NCI-H748 (cell line): ENCODE results near the gene RPS6KA3.

Experiments used
- DNase-seq: peaks from one replicate; lab custom pipeline; 2025; ENCODE audit not compliant: unreplicated experiment; lab: John Stamatoyannopoulos, UW

The RPS6KA3 gene

DNA sequence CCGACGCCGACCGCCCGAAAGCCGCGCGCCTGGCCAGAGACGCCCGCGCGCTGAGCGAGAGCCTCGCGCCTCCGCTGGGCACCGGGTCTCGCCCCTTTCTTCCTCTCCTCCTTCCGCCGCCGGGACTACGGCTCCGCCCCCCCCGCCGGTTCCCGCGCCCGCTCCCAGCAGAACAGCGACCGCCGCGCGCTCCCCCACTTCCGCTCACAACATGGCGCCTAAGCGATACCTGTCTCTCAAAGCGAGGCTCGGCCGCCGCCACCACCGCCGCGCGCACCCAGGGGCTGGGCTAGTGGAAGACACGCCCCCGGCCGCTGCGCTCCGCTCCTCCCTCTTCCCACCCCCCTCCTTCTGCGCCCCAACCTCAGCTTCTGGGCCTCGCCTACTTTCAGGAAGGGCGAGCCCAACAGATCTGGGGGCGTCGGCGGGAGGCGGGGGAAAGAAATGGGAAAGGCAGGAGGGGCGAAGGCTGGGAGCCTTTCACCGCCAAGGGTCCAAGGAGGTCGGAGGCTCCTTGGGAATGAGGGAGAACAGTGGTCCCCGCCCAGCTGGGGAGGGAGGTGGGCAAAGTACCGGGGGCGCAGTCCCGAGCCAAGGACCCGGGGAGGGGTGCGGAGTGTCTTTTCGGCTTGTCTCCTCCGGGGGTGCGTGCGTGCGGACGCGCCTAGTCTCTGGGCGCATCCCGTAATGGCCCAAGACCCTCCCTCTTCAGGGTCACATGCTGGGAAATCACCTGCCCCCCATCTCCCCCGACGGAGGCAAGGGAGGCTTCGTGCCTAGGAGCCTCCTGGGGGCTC is at the start of gene RPS6KA3:
RPS6KA3 (minus strand) TSS at position 100 of the 797 bp plus-strand sequence. CDS start 277 bp downstream, outside the sequence.
- peak; percentile 90 for DNase-seq

DNA sequence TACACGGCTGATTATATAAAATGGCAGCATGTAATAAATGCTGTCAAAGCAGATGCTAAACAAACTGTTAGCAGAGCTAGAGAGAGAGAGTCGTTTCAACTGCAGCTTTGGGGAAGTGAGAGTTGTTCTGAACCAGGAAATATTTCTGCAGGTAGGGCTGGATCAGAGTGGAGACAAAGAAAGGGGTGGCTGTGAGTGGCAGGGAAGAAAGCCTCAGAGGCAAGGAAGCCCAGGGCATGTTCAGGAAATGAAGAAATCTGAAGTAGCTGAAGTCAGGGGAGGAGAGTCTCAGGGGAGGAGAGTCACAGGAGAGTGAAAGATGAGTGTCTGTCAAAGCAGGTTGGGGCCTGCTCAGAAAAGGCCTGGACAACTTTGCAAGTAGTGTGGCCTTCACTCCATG is 48.4 kb upstream of the RPS6KA3 start:
- DNase-seq = no peak

DNA sequence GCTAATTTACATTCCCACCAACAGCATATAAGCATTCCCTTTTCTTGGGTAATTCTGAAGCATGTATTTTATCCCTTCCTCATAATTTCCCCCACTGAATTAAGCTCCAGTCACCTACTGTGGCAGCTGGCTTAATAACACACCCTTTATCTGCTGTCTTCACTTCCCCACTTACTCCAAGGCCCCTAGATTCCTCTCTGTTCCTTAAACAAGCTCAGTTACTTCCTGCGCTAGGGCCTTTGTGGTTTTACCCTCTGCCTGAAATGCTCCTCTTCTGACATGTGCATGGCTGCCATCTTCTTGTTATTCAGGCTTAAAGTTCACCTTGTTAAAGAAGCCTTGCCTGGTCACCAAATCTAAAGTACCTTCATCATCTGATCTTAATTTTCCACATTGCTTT is 47.2 kb upstream of the RPS6KA3 start:
- DNase-seq = no peak

DNA sequence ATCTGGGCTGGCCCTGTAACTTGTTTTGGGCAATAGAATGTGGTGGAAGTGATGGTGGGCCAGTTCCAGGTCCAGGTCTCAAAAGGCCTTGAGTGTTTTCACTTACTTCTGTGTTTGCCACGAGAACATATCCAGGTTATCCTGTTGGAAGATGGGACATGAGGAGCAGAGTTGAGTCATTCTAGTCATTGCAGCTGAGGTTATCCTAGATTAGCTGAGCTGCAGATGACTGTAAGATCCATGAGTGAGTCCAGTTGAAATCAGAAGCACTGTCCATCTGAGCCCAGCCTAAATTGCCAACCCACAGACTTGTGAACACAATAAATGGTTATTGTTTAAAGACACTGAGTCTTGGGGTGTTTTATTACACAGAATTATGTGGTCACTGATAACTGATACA is 45.3 kb upstream of the RPS6KA3 start:
- DNase-seq = no peak

DNA sequence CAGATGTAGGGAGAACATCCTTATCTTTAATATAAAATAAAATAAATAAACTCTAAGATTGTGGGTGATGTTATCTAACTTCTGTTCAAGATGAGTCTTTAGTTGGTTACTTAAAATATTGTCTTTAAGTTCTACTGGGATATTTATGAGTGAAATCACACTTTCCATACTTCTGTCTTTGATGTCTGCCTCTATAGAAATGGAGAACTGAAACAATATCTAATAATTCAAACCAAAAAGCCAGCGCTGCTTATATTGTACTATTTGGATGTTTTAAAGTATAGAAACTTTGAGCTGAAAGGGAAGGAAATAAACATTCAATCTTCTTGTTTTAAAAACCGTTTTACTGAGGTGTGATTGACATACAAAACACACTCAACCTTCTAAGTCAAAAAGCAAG is 44.8 kb upstream of the RPS6KA3 start:
- no peak for DNase-seq

DNA sequence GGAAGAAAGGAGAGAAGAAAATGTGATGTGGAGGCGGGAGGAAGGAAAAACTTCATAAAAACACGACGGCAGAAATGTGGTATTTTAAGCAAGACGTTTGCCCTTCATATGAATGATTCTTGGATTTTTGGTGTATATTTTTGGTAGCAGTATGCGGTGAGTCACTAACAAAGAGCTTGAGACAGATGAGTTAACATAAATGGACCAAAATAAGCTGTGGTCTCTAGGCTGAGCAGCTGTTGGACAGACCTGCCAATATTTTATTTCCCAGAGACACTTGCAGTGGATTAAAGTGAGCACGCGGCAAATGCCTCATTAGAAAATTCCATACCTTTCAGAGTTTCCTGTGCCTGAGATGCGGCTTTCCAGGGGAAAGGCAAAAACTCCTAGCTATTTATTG is 43.1 kb upstream of the RPS6KA3 start:
- no peak for DNase-seq

DNA sequence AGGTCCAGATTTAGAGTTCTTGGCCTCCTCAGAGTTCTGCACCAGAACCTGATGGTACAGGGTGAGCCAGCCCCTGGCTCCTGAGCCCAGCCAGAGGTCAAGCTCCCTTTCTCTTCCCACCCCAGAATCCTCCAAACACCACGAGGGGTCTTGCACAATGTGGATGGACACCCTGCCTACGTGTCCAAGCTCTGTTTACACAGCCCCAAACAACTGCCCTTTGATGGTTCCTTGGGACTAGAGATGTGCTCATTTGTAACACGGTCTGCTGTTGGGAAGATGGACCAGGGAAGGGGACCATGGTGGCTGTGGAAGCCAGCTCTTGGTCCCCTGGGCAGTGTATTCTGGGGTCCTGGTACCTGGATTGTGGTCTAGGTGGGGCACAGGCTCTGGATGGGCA is 40.0 kb upstream of the RPS6KA3 start:
- DNase-seq = no peak

DNA sequence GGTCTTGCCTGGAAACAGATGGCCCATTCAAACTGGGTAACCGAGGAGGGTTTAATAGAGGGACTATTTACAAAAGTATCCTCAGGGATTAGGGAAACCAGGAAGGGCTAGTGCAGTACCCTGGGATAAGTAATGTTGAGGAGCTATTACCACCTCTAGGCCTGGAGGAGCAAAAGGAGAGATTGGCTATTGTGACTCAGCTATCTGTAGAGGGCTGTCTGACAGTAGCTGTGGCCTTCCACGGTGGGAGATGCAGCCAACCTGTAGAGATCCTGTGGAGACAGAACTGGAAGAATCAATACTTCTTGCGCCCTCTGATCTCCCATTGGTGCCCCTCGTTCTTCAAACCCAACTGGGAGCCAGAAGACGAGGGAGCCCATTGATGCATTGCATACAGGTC is 34.1 kb upstream of the RPS6KA3 start:
- DNase-seq = peak; percentile 13

DNA sequence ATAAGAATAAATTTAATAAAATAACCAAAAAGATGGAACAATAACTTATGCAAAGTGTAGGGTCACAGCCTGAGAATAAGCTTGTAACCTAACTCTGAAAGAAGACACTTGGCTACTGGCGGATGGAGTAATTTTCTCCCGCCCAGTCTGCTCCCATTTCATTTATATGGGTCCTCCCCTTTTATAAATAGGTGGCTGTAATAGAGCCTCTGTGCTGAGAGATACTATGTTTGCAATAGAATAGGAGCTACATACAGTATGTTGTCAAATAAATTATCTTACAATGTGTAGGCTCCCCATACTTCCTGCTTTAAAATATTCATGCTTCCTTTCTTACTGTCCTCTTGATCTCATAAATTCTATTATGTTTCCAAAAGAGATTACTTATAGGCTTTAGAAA is 28.2 kb upstream of the RPS6KA3 start:
- DNase-seq = peak; percentile 13

DNA sequence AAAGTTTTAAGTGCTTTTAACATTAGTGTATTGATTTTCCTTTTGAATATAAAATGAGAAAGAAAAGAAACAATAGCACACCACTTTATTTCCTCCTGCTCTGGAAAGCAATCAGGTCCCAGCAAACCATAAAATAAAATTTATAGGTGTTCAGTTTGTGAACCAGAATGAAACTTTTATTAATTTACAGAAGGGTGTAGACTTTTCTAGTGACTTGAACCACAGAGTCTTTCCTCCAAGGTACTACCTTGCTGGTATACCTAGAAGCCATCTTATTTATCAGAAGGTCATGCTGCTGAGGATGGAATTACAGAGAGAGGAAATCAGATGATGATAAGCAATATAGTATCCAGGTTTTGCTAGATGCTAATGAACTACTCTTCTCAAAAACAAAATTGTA is 27.6 kb upstream of the RPS6KA3 start:
- no peak for DNase-seq

DNA sequence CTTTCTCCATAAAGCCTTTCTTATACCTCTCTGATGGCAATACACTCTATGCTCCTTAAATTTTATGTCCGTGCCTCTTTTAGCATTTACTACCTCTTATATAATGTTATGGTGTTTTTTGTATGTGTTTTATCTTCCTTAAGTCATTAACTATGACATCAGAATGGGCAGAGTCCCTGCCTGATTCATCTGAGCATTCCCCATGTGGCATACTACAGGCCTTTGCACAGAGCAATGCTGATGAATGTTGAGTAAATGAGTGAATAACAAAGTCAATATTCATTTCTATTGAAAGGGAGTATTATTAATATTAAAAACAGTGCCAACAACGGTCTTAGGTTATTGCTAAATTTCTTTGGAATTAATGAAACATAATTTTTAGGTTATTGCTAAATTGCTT is 18.8 kb upstream of the RPS6KA3 start:
- no peak for DNase-seq

DNA sequence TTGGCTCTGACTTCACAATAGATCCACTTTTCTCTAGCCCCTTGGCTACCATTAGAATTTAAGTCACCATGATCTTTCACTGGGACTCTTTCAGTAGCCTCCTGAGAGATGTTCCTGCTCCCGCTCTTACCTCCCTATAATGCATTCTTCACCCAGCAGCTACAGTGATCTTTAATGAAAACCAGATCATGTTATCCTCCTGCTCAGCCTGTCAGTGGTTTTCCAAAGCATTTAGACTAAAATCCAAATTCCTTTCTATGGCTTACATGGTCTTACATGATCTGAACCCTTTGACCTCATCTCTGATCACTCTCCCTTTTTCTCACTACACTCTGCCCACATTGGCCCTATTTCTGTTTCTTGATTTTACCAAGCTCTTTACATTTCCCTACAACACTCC is 18.3 kb upstream of the RPS6KA3 start:
- no peak for DNase-seq

DNA sequence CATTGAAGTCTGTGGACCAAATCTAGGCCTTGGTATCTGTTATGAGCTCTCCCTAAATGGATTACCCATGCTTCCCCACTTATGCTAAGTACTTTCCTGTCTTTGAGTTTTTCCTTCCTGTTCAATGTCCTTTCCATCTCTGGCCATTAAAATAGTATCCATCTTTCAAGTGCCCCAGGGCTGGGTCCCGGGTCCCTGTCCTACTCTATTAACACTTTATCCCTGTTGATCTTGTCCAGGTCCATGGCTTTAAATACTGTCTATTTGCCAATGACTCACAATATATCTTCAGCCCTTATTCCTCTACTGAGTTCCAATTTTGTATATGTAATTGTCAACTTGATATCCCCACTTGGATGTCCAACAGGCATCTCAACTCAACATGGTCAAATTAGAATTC is 17.7 kb upstream of the RPS6KA3 start:
- no peak for DNase-seq

DNA sequence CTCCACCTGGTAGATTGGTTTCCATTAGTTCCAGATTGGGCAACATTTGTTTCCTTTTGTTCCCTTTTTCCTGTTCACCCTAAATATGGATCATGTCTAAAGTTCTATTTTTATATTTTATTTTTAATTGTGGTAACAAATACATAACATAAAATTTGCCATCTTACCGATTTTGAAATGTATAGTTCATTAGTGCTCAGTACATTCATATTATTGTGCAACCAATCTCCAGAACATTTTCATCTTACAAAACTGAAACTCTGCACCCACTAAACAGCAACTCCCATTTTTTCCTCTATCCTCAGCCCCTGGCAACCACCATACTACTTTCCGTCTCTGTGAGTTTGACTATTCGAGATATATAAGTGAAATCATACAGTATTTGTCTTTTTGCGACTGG is 14.2 kb upstream of the RPS6KA3 start:
- no peak for DNase-seq

DNA sequence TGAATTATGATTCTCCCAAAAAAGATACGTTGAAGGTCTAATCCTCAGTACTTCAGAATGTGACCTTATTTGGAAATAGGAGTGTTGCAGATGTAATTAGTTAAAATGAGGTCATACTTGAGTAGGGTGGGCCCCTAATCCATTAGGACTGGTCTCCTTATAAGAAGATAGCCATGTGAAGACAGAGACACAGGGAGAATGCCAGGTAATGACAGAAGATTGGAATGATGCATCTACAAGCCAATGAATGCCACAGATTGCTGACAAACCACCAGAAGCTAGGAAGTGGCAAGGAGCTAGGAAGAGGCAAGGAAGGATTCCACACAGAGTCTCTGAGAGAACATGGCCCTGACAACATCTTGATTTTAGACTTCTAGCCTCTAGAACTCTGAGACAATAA is 7.4 kb upstream of the RPS6KA3 start:
- no peak for DNase-seq

DNA sequence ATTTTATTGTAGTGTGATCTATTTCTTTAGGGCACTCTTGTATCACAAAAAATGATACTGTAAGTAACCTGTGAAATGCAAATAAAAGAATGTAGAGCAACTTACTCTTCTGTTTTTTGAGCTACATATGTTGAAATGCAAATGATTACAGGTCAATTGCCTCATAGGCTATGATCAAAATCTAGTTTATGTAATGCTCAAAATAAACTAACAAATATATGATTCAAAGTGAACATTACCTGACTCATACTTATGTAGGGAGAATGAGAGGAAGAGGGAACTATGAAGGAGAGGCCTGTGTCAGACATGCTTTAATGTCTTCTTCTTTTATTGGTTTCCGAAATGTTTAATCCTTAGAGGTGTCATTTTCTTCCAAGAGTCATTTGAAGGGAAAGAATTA is 5.0 kb upstream of the RPS6KA3 start:
- DNase-seq = no peak

DNA sequence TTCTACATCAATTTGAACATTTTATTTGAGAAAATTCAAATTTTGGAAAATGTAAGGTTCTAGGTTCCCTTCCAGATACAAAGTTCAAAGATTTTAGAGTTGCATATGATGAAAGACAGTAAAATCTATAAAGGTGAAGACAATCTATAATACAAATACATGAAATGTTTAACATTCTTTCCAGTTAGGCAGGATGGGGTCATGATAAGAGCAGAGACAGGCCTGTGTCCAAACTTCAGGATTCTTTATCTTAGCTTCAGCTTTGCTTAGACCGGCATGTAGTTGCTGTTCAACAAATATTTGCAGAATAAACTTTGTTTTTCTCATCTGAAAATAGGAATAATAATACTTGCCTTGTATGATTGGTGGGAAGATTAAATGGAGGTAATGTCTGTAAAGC is 4.5 kb upstream of the RPS6KA3 start:
- no peak for DNase-seq

DNA sequence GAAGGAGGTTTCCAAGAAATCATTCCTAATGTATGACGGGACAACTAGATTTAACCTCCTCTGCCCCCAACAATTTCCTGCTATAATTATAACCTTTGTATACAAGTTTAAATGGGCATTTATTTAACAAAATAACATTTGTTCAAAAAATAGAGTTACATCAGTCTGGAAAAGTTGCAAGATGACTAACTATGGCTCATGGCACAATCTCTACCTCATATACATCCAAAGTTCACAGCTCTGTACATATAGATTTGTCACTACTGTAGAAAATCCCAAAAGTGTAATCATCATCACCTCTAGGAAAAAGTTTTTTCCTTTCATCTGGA is 3.8 kb upstream of the RPS6KA3 start:
- DNase-seq = no peak

DNA sequence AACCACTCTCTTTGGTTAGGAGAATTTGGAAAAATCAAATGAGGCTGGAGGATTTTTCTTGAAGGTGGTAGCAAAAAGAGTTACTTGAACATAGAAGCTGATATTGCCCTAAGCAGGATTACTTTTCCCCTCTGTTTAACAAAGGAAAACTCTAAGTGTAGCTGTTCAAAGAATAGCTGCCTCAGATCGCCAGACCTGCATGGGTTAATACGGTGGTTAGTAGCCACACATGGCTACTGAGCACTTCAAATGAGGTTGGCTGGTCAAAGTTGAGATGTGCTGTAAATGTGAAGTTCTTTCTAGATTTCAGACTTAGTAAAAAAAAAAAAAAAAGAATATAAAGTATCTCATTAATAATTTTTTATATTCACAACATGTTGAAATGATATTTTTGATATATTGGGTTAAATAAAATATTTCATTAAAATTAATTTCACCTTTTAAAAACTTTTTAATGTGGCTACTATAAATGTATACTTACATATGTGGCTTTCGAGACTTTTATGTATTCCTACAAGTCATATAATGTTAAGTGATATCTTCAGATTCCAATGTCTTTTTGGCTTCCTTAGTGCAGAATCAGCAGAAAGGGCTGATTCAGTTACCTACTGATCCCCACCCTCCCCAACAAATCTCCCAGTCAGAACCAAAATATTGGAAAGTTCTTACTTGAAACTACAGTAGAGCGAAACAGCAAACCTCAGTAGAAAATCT is 3.3 kb upstream of the RPS6KA3 start:
- no peak for DNase-seq

DNA sequence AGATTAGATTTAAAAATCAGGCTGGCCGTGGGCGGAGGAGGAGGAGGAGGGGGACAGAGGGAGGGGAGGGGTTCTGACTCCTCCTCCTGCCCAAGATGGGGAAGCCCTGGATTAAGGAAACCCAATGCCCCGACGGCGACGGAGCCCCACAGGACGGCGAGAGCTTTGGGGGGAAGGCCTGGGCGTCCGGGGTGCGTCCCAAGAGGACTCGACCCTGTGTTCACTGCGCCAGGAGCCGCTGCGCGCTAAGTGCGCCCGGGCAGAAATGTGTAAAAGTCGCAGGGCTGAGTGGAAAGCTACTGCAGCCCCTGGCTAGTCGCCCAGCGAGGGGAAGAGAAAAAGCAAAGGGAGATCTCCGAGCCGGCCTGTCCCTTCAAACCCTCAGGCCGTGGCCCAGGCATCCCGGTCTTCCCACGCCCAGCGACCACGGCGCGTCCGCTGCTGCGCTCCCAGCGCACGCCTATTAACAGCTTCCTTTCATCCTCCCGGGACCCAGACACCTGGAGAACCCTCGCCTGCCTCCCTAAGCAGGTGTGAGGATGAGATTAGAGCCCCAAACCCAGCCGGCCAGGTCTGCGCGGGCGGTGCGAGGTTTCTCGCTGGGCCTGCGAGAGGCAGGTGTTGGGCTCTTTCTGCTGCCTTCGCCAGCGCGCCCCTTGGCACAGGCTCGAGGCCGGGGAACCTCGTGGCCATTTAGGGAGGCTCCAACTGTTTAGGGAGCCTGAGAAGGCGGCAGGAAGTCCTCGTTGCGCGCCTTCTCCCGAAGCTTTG is 1.4 kb upstream of the RPS6KA3 start:
- DNase-seq = peak; percentile 74

DNA sequence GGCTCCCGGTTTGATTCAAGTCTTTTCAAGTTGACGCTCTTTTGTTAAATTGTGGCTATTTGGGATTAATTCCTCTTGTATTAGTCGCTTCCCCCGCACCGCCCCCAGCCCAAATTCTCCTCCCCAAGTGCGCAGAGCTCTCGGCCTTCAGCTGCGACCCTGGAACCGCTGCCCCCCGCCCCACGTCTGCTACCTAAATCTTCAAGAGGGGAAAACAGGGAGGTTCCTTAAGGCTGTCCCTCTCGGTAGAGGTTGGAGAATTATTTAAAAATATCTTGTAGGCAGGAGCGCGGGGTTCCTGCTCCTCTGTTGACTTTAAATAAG is 860 bp upstream of the RPS6KA3 start:
- DNase-seq = no peak
